Measurements from ENCODE around the gene FAM222B. TPM values are rescaled to one million over a fixed set of nuclear protein-coding genes. Genes with fewer than 3 reads are reported as not detected.

FAM222B gene
- total RNA-seq, 1 experiment from 2014 or later, result 39.5 TPM

GRCh38 chr17:28725660-28726225, 116.8 kb downstream of the FAM222B start:
- ChIA-PET CTCF (interaction anchor here (0.6 to 4.9 kb wide), 15 partner anchors 15 to 391 kb away, joined by 3 to 324 read pairs (median 12); partner anchors contain the start of genes BLTP2, DHRS13, FAM222B and PHF12), POLR2A (interaction anchor here (0.6 to 5.2 kb wide), 11 partner anchors 15 to 226 kb away, joined by 3 to 165 read pairs (median 9); partner anchors contain the start of genes PROCA1, SDF2, SUPT6H and TRAF4)
- Mint-ChIP-seq H3K4me1 (ENCODE audit: low read depth, unreplicated experiment) (peaks cover 38% of the 10 kb centered on the region), H3K9me3 (ENCODE audit: unreplicated experiment) (no peaks in the 10 kb centered on the region), H3K27me3 (ENCODE audit: insufficient read depth, unreplicated experiment) (no peaks in the 10 kb centered on the region), H3K27ac (ENCODE audit: unreplicated experiment) (peak overlapping the region; percentile 96), H3K4me3 (ENCODE audit: unreplicated experiment) (peak overlapping the region; percentile 92), H3K36me3 (ENCODE audit: insufficient read depth, unreplicated experiment) (peaks cover 85% of the 10 kb centered on the region)
- no peaks in the 10 kb centered on the region for H3K27me3 ChIP-seq (replicated peaks; ENCODE audit: control insufficient read depth, insufficient read depth, low read length)
- H3K36me3 ChIP-seq (ENCODE audit: control insufficient read depth, insufficient read depth, low read length), result peaks cover 13% of the 10 kb centered on the region
- H3K4me3 ChIP-seq (ENCODE audit: low read depth, low read length), result peak overlapping the region; percentile 57
- H3K4me1 ChIP-seq, result peaks cover 25% of the 10 kb centered on the region
- intact Hi-C loops (cut with micrococcal nuclease; ENCODE audit: unreplicated experiment), result loop anchor here (1.0 to 2.0 kb wide), 3 partner anchors 27 to 81 kb away; partner anchors contain the start of gene BLTP2
- peak; percentile 92 to 93 for DNase-seq
- H3K9me3 ChIP-seq, result no peaks in the 10 kb centered on the region
- TF ChIP-seq CTCF (IDR thresholded peaks at IDR 0.05; ENCODE audit: insufficient read depth in 1 of 2, low read depth in 1 of 2, low read length in 1 of 2, severe bottlenecking in 1 of 2, unreplicated experiment in 1 of 2), result no peak
- BruUV-seq (replicated peaks), result no TSS peak

DNA sequence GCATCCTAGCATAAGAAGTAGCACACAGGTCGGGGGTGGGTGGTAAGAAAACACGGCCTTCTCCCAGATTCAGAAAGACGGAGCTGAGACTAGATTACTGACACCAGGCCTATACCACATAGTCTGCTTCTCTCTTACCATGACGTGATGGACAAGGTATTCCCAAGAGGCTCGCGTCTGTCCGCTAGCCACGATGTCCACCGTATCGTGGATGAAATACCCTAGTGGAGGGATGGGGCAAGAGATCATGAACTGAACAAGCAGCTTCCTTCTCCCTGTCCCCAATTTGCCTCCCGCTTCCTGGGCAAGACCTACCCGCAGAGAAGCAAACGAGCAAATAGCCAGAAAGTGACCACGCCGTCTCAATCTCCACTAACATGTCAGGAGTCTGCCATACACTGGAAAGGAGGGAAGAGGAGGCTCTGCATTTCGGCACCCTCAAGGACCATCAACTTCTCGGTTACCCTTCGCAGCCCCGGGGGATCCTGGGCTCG, 117.4 kb downstream of the FAM222B start:
- Mint-ChIP-seq H3K36me3 (ENCODE audit: insufficient read depth, unreplicated experiment) (peaks cover 91% of the 10 kb centered on the region), H3K27ac (ENCODE audit: unreplicated experiment) (peak overlapping the region; percentile 96)

More for the DNA sequence above, 117.4 kb downstream of the FAM222B start:
- peak in 1 of 2 experiments; percentile 14 for TF ChIP-seq CTCF (IDR thresholded peaks at IDR 0.05; ENCODE audit: insufficient read depth in 1 of 2, low read depth in 1 of 2, low read length in 1 of 2, severe bottlenecking in 1 of 2, unreplicated experiment in 1 of 2)
- Mint-ChIP-seq H3K9me3 (ENCODE audit: unreplicated experiment) (no peaks in the 10 kb centered on the region), H3K4me3 (ENCODE audit: unreplicated experiment) (peak overlapping the region; percentile 92), H3K27me3 (ENCODE audit: insufficient read depth, unreplicated experiment) (no peaks in the 10 kb centered on the region), H3K4me1 (ENCODE audit: low read depth, unreplicated experiment) (peaks cover 38% of the 10 kb centered on the region)
- TSS peak; percentile 54 for BruUV-seq (replicated peaks)
- ChIA-PET POLR2A (interaction anchor here (0.6 to 5.2 kb wide), 6 partner anchors 14 to 227 kb away, joined by 3 to 165 read pairs (median 9); partner anchors contain the start of genes PROCA1 and TRAF4), CTCF (interaction anchor here (0.7 to 4.9 kb wide), 7 partner anchors 15 to 392 kb away, joined by 3 to 324 read pairs (median 30); partner anchors contain the start of genes PHF12 and PROCA1)
- Histone ChIP-seq H3K4me1 (peaks cover 25% of the 10 kb centered on the region), H3K4me3 (ENCODE audit: low read depth, low read length) (peak overlapping the region; percentile 57), H3K36me3 (ENCODE audit: control insufficient read depth, insufficient read depth, low read length) (peaks cover 13% of the 10 kb centered on the region), H3K9me3 (no peaks in the 10 kb centered on the region), H3K27me3 (replicated peaks; ENCODE audit: control insufficient read depth, insufficient read depth, low read length) (no peaks in the 10 kb centered on the region)
- DNase-seq, result peak; percentile 67 to 78
- intact Hi-C loops (cut with micrococcal nuclease; ENCODE audit: unreplicated experiment), result loop anchor here (1.0 kb wide), 1 partner anchor 27 kb away; no protein-coding TSS in a partner anchor

Data from Caco-2 (cell line).